ENCODE data around the gene PPM1D. TPM values are rescaled to one million over a fixed set of nuclear protein-coding genes. Genes with fewer than 3 reads are reported as not detected.
"Not testable (repeated sequence)": the region's sequence is repeated elsewhere in the genome, so short reads cannot be mapped to it uniquely, and the experiment has no call there.

Gene PPM1D
- total and polyA plus RNA-seq, 4 donors, result 13.4 to 15.8 (median 15.0) TPM

DNA sequence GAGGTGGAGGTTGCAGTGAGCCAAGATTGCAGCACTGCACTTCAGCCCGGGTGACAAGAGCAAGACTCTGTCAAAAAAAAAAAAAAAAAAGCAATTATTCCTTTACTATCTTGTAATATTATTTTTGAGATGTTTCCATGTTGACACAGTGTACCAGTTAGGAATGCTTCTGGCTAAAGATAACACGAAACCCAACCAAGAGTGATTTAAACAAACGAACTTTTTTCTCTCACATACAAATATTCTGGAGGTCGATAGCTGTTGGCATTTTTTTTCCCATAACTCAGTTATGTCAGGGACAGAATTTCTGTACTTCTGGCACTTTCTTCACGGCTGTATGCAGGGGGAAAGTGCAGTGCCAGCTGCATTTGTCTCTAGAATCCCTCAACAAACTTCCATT lies 9.9 kb upstream of the PPM1D start:
- no peak for DNase-seq (ENCODE audit: low read depth in 4 of 6, low spot score in 6 of 6)
- H3K9me3 ChIP-seq (ENCODE audit: control insufficient read depth, insufficient read depth, low read length), result no peaks in the 10 kb centered on the region
- H3K27me3 ChIP-seq (ENCODE audit: control insufficient read depth, insufficient read depth, low read length), result no peaks in the 10 kb centered on the region
- H3K4me1 ChIP-seq (ENCODE audit: control insufficient read depth, insufficient read depth, low read length), result no peaks in the 10 kb centered on the region
- no peak overlapping the region for H3K27ac ChIP-seq (ENCODE audit: low read depth, low read length)
- H3K36me3 ChIP-seq (ENCODE audit: control insufficient read depth, insufficient read depth, low read length), result no peaks in the 10 kb centered on the region
- H3K4me3 ChIP-seq (ENCODE audit: low read depth, low read length), result no peak overlapping the region
- 36% methylated on average over 1 of the region's 5 CpGs for WGBS (ENCODE audit: insufficient coverage)

- Histone ChIP-seq H3K4me1 (ENCODE audit: control insufficient read depth, insufficient read depth, low read length) (no peaks in the 10 kb centered on the region), H3K36me3 (ENCODE audit: control insufficient read depth, insufficient read depth, low read length) (no peaks in the 10 kb centered on the region), H3K9me3 (ENCODE audit: control insufficient read depth, insufficient read depth, low read length) (no peaks in the 10 kb centered on the region), H3K27me3 (ENCODE audit: control insufficient read depth, insufficient read depth, low read length) (no peaks in the 10 kb centered on the region), H3K4me3 (ENCODE audit: low read depth, low read length) (no peak overlapping the region), H3K27ac (ENCODE audit: low read depth, low read length) (no peak overlapping the region)
- no peak for DNase-seq (ENCODE audit: low read depth in 4 of 6, low spot score in 6 of 6)
- 100% methylated on average over 1 of the region's 2 CpGs for WGBS (ENCODE audit: insufficient coverage)
These were observed 7.2 kb upstream of the PPM1D start for GRCh38 chr17:60592750-60593149.

GRCh38 chr17:60593441-60594036 lies 6.5 kb upstream of the PPM1D start:
- not testable (repeated sequence) for H3K4me3 ChIP-seq (ENCODE audit: low read depth, low read length); H3K36me3 ChIP-seq (ENCODE audit: control insufficient read depth, insufficient read depth, low read length); H3K27ac ChIP-seq (ENCODE audit: low read depth, low read length); H3K27me3 ChIP-seq (ENCODE audit: control insufficient read depth, insufficient read depth, low read length); DNase-seq (ENCODE audit: low read depth in 4 of 6, low spot score in 6 of 6); H3K9me3 ChIP-seq (ENCODE audit: control insufficient read depth, insufficient read depth, low read length); H3K4me1 ChIP-seq (ENCODE audit: control insufficient read depth, insufficient read depth, low read length)
- 62% methylated on average over 5 of the region's 9 CpGs for WGBS (ENCODE audit: insufficient coverage)

- H3K9me3 ChIP-seq (ENCODE audit: control insufficient read depth, insufficient read depth, low read length); DNase-seq (ENCODE audit: low read depth in 4 of 6, low spot score in 6 of 6); H3K36me3 ChIP-seq (ENCODE audit: control insufficient read depth, insufficient read depth, low read length); H3K4me1 ChIP-seq (ENCODE audit: control insufficient read depth, insufficient read depth, low read length); H3K27ac ChIP-seq (ENCODE audit: low read depth, low read length); H3K27me3 ChIP-seq (ENCODE audit: control insufficient read depth, insufficient read depth, low read length); H3K4me3 ChIP-seq (ENCODE audit: low read depth, low read length): not testable (repeated sequence)
- WGBS (ENCODE audit: insufficient coverage), result 94% methylated on average over 3 of the region's 7 CpGs
These were observed 5.8 kb upstream of the PPM1D start for GRCh38 chr17:60594170-60594569.

GRCh38 chr17:60594734-60595133 lies 5.3 kb upstream of the PPM1D start:
- H3K36me3 ChIP-seq (ENCODE audit: control insufficient read depth, insufficient read depth, low read length), result no peaks in the 10 kb centered on the region
- no peaks in the 10 kb centered on the region for H3K27me3 ChIP-seq (ENCODE audit: control insufficient read depth, insufficient read depth, low read length)
- H3K4me1 ChIP-seq (ENCODE audit: control insufficient read depth, insufficient read depth, low read length), result no peaks in the 10 kb centered on the region
- WGBS (ENCODE audit: insufficient coverage), result no CpG with 5 or more reads among the region's 2 CpGs
- no peak overlapping the region for H3K4me3 ChIP-seq (ENCODE audit: low read depth, low read length)
- H3K9me3 ChIP-seq (ENCODE audit: control insufficient read depth, insufficient read depth, low read length), result no peaks in the 10 kb centered on the region
- peak in 1 of 6 donors; percentile 74 for DNase-seq (ENCODE audit: low read depth in 4 of 6, low spot score in 6 of 6)
- no peak overlapping the region for H3K27ac ChIP-seq (ENCODE audit: low read depth, low read length)

DNA sequence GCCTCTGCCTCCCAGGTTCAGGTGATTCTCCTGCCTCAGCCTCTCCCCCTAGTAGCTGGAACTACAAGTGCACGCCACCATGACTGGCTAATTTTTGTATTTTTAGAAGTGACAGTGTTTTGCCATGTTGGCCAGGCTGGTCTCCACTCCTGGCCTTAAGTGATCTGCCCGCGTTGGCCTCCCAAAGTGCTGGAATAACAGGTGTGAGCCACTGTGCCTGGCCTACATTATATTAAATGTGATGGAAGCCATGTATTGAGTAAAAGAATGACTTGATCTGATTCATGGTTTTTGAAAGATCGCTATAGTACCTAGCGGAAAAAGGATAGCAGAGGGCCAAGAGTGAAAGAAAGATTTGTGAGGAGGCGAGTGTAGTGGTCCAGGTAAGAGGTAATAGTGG lies 2.7 kb upstream of the PPM1D start:
- Histone ChIP-seq H3K9me3 (ENCODE audit: control insufficient read depth, insufficient read depth, low read length) (no peaks in the 10 kb centered on the region), H3K27me3 (ENCODE audit: control insufficient read depth, insufficient read depth, low read length) (no peaks in the 10 kb centered on the region), H3K4me1 (ENCODE audit: control insufficient read depth, insufficient read depth, low read length) (peaks cover 1% of the 10 kb centered on the region), H3K27ac (ENCODE audit: low read depth, low read length) (no peak overlapping the region), H3K36me3 (ENCODE audit: control insufficient read depth, insufficient read depth, low read length) (no peaks in the 10 kb centered on the region), H3K4me3 (ENCODE audit: low read depth, low read length) (no peak overlapping the region)
- WGBS (ENCODE audit: insufficient coverage), result 95% methylated on average over 5 of the region's 6 CpGs
- no peak for DNase-seq (ENCODE audit: low read depth in 4 of 6, low spot score in 6 of 6)

DNA sequence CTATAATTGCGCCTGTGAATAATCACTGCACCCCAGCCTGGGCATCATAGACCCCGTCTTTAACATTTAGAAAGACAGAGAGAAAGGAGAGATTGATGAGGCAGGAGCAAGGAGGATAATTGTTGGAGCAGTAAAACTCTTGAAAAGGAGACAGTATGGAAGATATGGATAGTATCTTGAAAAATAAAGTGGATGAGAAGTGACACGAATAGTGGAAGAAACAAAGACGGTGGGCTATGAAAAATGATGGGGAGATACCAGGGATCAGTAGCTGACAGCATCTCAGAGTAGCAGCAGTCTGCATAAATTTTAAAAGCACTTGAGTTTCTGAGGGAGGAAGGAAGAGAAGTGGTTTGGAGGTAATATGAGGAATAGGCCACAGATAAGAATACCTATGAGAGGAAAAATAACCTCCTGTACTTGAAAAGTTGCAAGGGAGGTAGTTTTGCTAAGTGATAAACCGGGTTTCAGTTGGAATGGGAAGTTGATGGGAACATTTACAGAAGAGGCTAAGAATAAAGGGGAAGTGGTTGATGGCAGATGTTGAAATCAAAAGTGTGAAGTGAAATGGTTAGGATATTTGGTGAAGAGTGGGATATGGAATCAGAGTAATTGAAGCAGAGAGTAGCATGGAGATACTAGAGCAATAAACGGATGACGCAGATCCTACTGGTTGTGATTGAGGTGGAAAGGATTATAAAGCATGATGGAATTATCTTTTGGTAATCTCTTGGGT lies 1.8 kb upstream of the PPM1D start:
- Histone ChIP-seq H3K27ac (ENCODE audit: low read depth, low read length) (no peak overlapping the region), H3K4me1 (ENCODE audit: control insufficient read depth, insufficient read depth, low read length) (peaks cover 3% of the 10 kb centered on the region)
- DNase-seq (ENCODE audit: low read depth in 4 of 6, low spot score in 6 of 6), result no peak

DNA sequence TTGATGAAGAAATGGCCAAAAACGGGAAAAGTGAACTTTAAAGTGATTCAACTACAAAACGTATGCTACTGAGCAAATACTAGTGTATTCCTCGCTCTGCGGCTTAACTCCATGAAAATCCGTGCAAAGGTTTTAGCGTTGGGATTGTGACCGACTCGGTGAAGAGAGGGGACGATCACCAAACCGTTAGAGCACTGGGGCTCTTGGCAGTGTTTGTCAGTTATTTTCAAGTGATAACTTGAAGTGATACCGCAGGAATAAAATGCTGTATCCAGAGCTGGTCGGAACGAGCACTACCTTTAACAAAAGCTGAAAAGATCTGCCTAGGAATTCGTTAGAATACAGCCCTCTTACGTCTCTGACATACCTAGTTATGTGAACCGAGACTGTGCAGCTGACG lies 773 bp upstream of the PPM1D start:
- Histone ChIP-seq H3K36me3 (ENCODE audit: control insufficient read depth, insufficient read depth, low read length) (no peaks in the 10 kb centered on the region), H3K4me3 (ENCODE audit: low read depth, low read length) (peak overlapping the region; percentile 90), H3K27me3 (ENCODE audit: control insufficient read depth, insufficient read depth, low read length) (no peaks in the 10 kb centered on the region), H3K27ac (ENCODE audit: low read depth, low read length) (peak overlapping the region; percentile 100), H3K4me1 (ENCODE audit: control insufficient read depth, insufficient read depth, low read length) (peaks cover 8% of the 10 kb centered on the region), H3K9me3 (ENCODE audit: control insufficient read depth, insufficient read depth, low read length) (no peaks in the 10 kb centered on the region)
- 0% methylated on average over 17 of the region's 17 CpGs for WGBS (ENCODE audit: insufficient coverage)
- DNase-seq (ENCODE audit: low read depth in 4 of 6, low spot score in 6 of 6), result no peak

More for the DNA sequence above, 1.8 kb upstream of the PPM1D start:
- H3K9me3 ChIP-seq (ENCODE audit: control insufficient read depth, insufficient read depth, low read length), result no peaks in the 10 kb centered on the region
- no peaks in the 10 kb centered on the region for H3K27me3 ChIP-seq (ENCODE audit: control insufficient read depth, insufficient read depth, low read length)
- WGBS (ENCODE audit: insufficient coverage), result 86% methylated on average over 7 of the region's 7 CpGs
- no peak overlapping the region for H3K4me3 ChIP-seq (ENCODE audit: low read depth, low read length)
- no peaks in the 10 kb centered on the region for H3K36me3 ChIP-seq (ENCODE audit: control insufficient read depth, insufficient read depth, low read length)

DNA sequence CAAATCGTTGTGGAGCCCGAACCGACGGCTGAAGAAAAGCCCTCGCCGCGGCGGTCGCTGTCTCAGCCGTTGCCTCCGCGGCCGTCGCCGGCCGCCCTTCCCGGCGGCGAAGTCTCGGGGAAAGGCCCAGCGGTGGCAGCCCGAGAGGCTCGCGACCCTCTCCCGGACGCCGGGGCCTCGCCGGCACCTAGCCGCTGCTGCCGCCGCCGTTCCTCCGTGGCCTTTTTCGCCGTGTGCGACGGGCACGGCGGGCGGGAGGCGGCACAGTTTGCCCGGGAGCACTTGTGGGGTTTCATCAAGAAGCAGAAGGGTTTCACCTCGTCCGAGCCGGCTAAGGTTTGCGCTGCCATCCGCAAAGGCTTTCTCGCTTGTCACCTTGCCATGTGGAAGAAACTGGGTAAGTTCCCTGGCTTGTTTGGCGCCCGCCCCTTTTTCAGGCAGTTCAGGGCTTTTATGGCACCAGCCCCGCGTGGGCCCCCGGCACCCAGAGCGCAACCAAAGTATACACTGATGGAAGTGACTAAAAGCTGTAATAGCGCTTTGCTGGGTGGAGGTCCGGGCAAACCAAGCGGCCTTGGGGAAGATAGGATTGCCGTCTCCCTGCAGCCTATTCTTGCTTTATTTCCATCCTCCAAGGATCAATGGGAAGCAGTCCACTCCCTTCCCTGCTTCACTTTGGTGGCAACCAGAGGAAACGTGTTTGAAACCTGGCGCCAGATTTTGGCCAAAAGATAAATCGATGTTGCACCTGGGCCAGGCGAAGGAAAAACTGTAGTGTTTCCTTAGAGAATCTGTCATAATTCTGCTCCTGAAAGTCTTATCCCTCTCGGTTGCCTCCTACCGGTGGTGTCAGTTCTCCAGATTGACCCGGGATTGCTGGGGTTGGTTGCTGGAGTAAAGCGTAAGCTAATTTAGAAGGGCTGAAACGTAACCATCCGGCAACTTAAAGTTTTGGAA lies 775 bp downstream of the PPM1D start:
- Histone ChIP-seq H3K9me3 (ENCODE audit: control insufficient read depth, insufficient read depth, low read length) (no peaks in the 10 kb centered on the region), H3K4me3 (ENCODE audit: low read depth, low read length) (peak overlapping the region; percentile 90), H3K36me3 (ENCODE audit: control insufficient read depth, insufficient read depth, low read length) (no peaks in the 10 kb centered on the region), H3K4me1 (ENCODE audit: control insufficient read depth, insufficient read depth, low read length) (peaks cover 11% of the 10 kb centered on the region), H3K27ac (ENCODE audit: low read depth, low read length) (peak overlapping the region; percentile 100), H3K27me3 (ENCODE audit: control insufficient read depth, insufficient read depth, low read length) (no peaks in the 10 kb centered on the region)
- WGBS (ENCODE audit: insufficient coverage), result under 1% methylated on average over 67 of the region's 69 CpGs
- peak in 4 of 6 donors; percentile 47 to 88 (median 73) for DNase-seq (ENCODE audit: low read depth in 4 of 6, low spot score in 6 of 6)
